ENCODE results near the gene KIAA1143.

The KIAA1143 gene

DNA sequence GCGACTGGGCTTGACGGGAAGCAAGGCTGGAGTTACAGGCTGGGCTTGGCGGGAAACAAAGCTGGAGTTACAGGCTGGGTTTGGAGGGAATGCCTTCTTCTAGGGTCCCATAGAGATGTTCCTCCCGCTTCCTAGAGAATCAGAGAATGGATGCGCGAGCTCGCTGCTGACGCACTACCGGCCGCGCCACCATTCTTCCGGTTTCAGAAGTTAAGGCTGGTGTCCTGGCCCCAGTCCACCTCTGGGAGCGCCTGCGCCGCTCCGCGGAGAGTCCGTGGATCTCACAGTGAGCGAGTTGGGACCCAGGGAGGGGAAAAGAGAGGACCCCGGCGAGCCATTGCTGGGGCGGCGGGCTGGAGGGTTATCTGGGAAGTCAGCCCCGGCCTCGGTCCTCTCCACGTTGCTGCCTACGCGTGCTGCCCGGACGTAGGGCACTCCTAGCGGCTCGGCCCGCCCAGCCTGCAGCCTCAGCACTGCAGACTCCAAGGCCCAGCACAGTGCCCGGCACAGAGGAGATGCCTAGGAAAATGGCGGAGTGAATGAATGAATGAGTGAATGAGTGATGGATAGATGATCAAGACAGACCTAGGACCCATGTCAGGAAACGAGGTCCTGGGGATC, 48.9 kb downstream of the KIAA1143 start, which contains the start of gene ZNF502:
Gene ZNF502 (plus strand): TSS at position 206 of the 621 bp plus-strand sequence. CDS start 7,602 bp downstream, outside the sequence.
- Histone ChIP-seq H3K27me3 (replicated peaks) (no peaks in the 10 kb centered on the region), H3K27ac (peak within 1 kb of the TSS; percentile 52), H3K4me3 (ENCODE audit: low read depth, low read length) (peak within 1 kb of the TSS; percentile 93), H3K36me3 (replicated peaks) (peaks cover 2% of the 10 kb centered on the region)
- DNase-seq, result peak; percentile 86
- TF ChIP-seq, protein P1, sequence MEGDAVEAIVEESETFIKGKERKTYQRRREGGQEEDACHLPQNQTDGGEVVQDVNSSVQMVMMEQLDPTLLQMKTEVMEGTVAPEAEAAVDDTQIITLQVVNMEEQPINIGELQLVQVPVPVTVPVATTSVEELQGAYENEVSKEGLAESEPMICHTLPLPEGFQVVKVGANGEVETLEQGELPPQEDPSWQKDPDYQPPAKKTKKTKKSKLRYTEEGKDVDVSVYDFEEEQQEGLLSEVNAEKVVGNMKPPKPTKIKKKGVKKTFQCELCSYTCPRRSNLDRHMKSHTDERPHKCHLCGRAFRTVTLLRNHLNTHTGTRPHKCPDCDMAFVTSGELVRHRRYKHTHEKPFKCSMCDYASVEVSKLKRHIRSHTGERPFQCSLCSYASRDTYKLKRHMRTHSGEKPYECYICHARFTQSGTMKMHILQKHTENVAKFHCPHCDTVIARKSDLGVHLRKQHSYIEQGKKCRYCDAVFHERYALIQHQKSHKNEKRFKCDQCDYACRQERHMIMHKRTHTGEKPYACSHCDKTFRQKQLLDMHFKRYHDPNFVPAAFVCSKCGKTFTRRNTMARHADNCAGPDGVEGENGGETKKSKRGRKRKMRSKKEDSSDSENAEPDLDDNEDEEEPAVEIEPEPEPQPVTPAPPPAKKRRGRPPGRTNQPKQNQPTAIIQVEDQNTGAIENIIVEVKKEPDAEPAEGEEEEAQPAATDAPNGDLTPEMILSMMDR (IDR thresholded peaks at IDR 0.05; ENCODE audit: low read depth, low read length, missing control alignments), result peak; percentile 65
- in situ Hi-C loops (cut with HindIII; ENCODE audit: low pct_ligation_motif_present, low sequenced_read_pairs), result no loop called here
